PC-9 (cell line): Measurements from ENCODE around the gene INTS4. TPM values are rescaled to one million over a fixed set of nuclear protein-coding genes. Genes with fewer than 3 reads are reported as not detected.
"Not testable (repeated sequence)": the region's sequence is repeated elsewhere in the genome, so short reads cannot be mapped to it uniquely, and the experiment has no call there.

Experiments used
- BruUV-seq: library from RNA; stranded (reverse); fragments of 400-500 nt; replicated peaks from 2 replicates; lab custom pipeline; 2021; lab: Mats Ljungman, UMichigan
- CTCF ChIA-PET: fragments of 300-600 bp; sonication (Branson Sonifier 250); formaldehyde crosslinking; loops from one replicate; lab custom pipeline; 2022; ENCODE audit warnings: antibody characterized with exemption; lab: Charles Lee
- POLR2A ChIA-PET: fragments of 300-600 bp; sonication (Branson Sonifier 250); formaldehyde crosslinking; loops from one replicate; lab custom pipeline; 2022; ENCODE audit warnings: antibody characterized with exemption; ENCODE audit not compliant: unreplicated experiment; lab: Charles Lee
- DNase-seq, 2 experiments: peaks; one replicate each; pipeline versions ENCODE4 v3.0.0 to v3.0.0-alpha.2; 2015 to 2022; ENCODE audit warnings: mixed read lengths in 1 of 2
- H2AFZ ChIP-seq: fragments of 200-600 bp; sonication (generic); 2 replicates; pipeline ENCODE4 v1.8.1; 2017; ENCODE audit warnings: antibody characterized with exemption
- H3F3A ChIP-seq: fragments of 200-600 bp; sonication (generic); 2 replicates; pipeline ENCODE4 v1.8.1; 2017; ENCODE audit warnings: antibody characterized with exemption, mild to moderate bottlenecking, low read depth; ENCODE audit not compliant: insufficient read depth
- H3K27ac ChIP-seq: fragments of 200-600 bp; sonication (generic); 2 replicates; pipeline ENCODE4 v1.6.1; 2016; ENCODE audit warnings: mixed run types
- H3K27me3 ChIP-seq: fragments of 200-600 bp; sonication (generic); 2 replicates; pipeline ENCODE4 v1.6.1; 2016; ENCODE audit warnings: low read depth, mixed run types; ENCODE audit not compliant: insufficient read depth
- H3K36me3 ChIP-seq: fragments of 200-600 bp; sonication (generic); 2 replicates; pipeline ENCODE4 v1.6.1; 2016; ENCODE audit warnings: low read depth, mixed run types
- H3K4me1 ChIP-seq: fragments of 200-600 bp; sonication (generic); replicated peaks from 2 replicates; pipeline ENCODE4 v1.6.1; 2016; ENCODE audit warnings: mixed run types; ENCODE audit not compliant: insufficient read depth
- H3K4me2 ChIP-seq: fragments of 200-600 bp; sonication (generic); 2 replicates; pipeline ENCODE4 v1.6.1; 2017; ENCODE audit warnings: mixed run types
- H3K4me3 ChIP-seq: fragments of 200-600 bp; sonication (generic); 2 replicates; pipeline ENCODE4 v1.6.1; 2016; ENCODE audit warnings: mixed run types
- H3K79me2 ChIP-seq: fragments of 200-600 bp; sonication (generic); 2 replicates; pipeline ENCODE4 v1.6.1; 2017; ENCODE audit warnings: low read depth, mixed run types
- H3K9me2 ChIP-seq: fragments of 200-600 bp; sonication (generic); 2 replicates; pipeline ENCODE4 v1.8.1; 2017; ENCODE audit warnings: mild to moderate bottlenecking; ENCODE audit not compliant: insufficient read depth
- H3K9me3 ChIP-seq: fragments of 200-600 bp; sonication (generic); 2 replicates; pipeline ENCODE4 v1.8.1; 2016; ENCODE audit warnings: low read depth; ENCODE audit not compliant: insufficient read depth
- H4K20me1 ChIP-seq: fragments of 200-600 bp; sonication (generic); 2 replicates; pipeline ENCODE4 v1.8.1; 2017; ENCODE audit not compliant: insufficient read depth
- EZH2 ChIP-seq: fragments of 200-600 bp; sonication (generic); IDR thresholded peaks from 2 replicates; pipeline ENCODE4 v1.8.0; 2017; ENCODE audit warnings: antibody characterized with exemption, low read depth
- intact Hi-C: fragments of 100-400 bp; cut with micrococcal nuclease; formaldehyde crosslinking; loops from one replicate; pipeline ENCODE4 v1.10.0; 2022; ENCODE audit not compliant: unreplicated experiment
- total RNA-seq: library from RNA; stranded (reverse); gene quantifications from 2 replicates; pipeline ENCODE4 v1.2.3, GENCODE V29; 2021
- TF ChIP-seq, protein P1 (sequence below): fragments of 200-600 bp; sonication (generic); conservative IDR thresholded peaks from 2 replicates; pipeline ENCODE4 v1.6.1; 2017; ENCODE audit warnings: mixed run types, antibody characterized with exemption, mild to moderate bottlenecking, moderate library complexity

Gene INTS4
- total RNA-seq, 1 experiment from 2014 or later, result 53.8 TPM

DNA sequence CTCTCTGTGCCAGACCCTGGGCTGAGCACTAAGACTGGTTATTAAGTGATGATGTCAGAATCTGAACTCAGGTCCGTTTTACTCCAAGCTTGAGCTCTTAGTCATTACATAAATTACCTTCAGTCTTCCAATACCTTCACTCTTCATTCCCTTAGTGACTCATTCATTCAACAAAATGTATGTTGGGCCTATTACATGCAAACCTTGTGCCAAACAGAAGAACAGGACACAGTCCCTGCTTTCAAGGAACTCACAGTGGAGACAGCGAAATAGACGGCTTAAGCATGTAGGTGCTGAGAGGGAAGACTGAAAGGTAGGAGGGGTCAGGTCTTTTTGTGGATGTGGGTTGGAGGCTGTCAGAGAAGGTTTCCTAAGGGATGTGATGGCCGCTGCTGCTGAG, 25.3 kb upstream of the INTS4 start:
- BruUV-seq, result no TSS peak
- H3K4me3 ChIP-seq, result no peak overlapping the region
- H3K36me3 ChIP-seq, result no peaks in the 10 kb centered on the region
- no peak for TF ChIP-seq EZH2
- TF ChIP-seq, protein P1, sequence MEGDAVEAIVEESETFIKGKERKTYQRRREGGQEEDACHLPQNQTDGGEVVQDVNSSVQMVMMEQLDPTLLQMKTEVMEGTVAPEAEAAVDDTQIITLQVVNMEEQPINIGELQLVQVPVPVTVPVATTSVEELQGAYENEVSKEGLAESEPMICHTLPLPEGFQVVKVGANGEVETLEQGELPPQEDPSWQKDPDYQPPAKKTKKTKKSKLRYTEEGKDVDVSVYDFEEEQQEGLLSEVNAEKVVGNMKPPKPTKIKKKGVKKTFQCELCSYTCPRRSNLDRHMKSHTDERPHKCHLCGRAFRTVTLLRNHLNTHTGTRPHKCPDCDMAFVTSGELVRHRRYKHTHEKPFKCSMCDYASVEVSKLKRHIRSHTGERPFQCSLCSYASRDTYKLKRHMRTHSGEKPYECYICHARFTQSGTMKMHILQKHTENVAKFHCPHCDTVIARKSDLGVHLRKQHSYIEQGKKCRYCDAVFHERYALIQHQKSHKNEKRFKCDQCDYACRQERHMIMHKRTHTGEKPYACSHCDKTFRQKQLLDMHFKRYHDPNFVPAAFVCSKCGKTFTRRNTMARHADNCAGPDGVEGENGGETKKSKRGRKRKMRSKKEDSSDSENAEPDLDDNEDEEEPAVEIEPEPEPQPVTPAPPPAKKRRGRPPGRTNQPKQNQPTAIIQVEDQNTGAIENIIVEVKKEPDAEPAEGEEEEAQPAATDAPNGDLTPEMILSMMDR, result no peak
- DNase-seq, result peak in 1 of 2 experiments; percentile 79
- no peaks in the 10 kb centered on the region for H3K79me2 ChIP-seq
- H3F3A ChIP-seq, result peaks cover 12% of the 10 kb centered on the region; the same call in 1 of the 2 replicates
- no peak overlapping the region for H3K27ac ChIP-seq
- H2AFZ ChIP-seq, result no peak overlapping the region
- intact Hi-C loops, result no loop called here
- ChIA-PET POLR2A (no interaction called here), CTCF (interaction anchor here (0.6 kb wide), 1 partner anchor 413 kb away, joined by 11 read pairs; no protein-coding TSS in a partner anchor)
- no peaks in the 10 kb centered on the region for H4K20me1 ChIP-seq
- H3K4me2 ChIP-seq, result no peak overlapping the region
- H3K4me1 ChIP-seq, result peaks cover 10% of the 10 kb centered on the region
- no peaks in the 10 kb centered on the region for H3K9me2 ChIP-seq
- H3K27me3 ChIP-seq, result no peaks in the 10 kb centered on the region
- no peaks in the 10 kb centered on the region for H3K9me3 ChIP-seq

DNA sequence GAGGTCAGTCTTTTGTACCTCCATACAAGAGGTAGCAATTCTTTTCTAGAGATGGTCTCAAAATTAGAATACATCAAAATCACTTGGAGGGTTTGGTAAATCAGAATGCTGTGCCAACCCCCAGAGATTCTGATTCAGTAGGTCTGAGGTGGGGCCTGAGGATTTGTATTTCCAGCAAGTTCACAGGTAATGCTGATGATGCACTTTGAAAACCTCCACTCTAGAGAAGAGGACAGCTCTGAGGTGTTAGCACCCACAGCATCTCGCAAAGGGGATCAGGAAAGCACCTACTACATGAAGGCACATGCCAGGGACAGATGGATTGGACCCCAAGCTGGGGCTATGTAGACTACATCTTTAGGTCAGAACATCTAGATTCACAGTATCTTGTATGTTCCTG, 21.4 kb upstream of the INTS4 start:
- Histone ChIP-seq H3K36me3 (no peaks in the 10 kb centered on the region), H3K27ac (no peak overlapping the region), H2AFZ (no peak overlapping the region), H3K9me2 (no peaks in the 10 kb centered on the region), H3K4me3 (no peak overlapping the region), H4K20me1 (no peaks in the 10 kb centered on the region), H3K4me1 (peaks cover 10% of the 10 kb centered on the region), H3F3A (peaks cover 12% of the 10 kb centered on the region; the same call in 1 of the 2 replicates), H3K27me3 (no peaks in the 10 kb centered on the region), H3K4me2 (no peak overlapping the region), H3K9me3 (no peaks in the 10 kb centered on the region), H3K79me2 (no peaks in the 10 kb centered on the region)
- TF ChIP-seq EZH2, result no peak
- TF ChIP-seq, protein P1, result no peak
- BruUV-seq, result no TSS peak
- no peak for DNase-seq
- POLR2A ChIA-PET, result no interaction called here
- CTCF ChIA-PET, result no interaction called here
- intact Hi-C loops, result no loop called here

DNA sequence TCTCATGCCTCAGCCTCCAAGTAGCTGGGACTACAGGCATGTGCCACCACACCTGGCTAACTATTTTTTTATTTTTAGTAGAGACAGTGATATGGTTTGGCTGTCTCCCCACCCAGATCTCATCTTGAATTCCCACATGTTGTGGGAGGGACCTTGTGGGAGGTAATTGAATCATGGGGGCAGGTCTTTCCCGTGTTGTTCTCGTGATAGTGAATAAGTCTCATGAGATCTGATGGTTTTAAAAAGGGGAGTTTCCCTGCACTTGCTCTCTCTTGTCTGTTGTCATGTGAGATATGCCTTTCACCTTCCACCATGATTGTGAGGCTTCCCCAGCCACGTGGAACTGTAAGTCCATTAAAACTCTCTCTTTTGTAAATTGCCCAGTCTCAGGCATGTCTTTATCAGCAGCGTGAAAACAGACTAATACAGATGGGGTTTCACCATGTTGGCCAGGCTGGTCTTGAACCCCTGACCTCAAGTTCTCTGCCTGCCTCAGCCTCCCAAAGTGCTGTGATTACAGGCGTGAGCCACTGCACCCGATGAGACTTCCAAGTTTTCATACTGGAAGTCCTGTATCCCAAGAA, 20.6 kb upstream of the INTS4 start:
- H2AFZ ChIP-seq, H3K79me2 ChIP-seq, H3K9me2 ChIP-seq, H3F3A ChIP-seq, H3K27ac ChIP-seq, POLR2A ChIA-PET, H3K4me2 ChIP-seq, H3K36me3 ChIP-seq, intact Hi-C loops, H3K4me3 ChIP-seq, H3K4me1 ChIP-seq, H3K9me3 ChIP-seq, BruUV-seq, H4K20me1 ChIP-seq, DNase-seq, CTCF ChIA-PET, H3K27me3 ChIP-seq: not testable (repeated sequence)

DNA sequence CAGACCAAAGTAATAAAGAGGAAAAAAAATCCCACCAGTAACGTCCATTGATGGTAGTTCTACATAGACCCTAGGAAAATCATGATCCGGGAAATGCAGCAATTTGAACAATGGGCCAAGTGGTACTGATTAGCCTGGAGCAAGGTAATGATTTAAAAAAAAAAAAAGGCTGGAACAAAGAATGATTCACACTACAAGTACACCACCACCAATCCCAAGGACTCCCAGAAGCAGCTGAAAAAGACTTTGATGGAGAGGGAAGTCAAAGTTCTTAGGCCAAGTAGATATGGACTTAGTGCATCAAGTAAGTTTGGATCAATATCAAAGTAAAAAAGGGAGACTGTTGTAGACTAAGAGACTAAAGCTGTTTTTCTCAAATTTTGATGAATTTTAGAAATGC, 16.8 kb upstream of the INTS4 start:
- POLR2A ChIA-PET, result no interaction called here

More for the DNA sequence above, 16.8 kb upstream of the INTS4 start:
- no peak for TF ChIP-seq EZH2
- TF ChIP-seq, protein P1, result no peak
- Histone ChIP-seq H3K27ac (no peak overlapping the region), H3F3A (no peaks in the 10 kb centered on the region), H3K79me2 (no peaks in the 10 kb centered on the region), H2AFZ (no peak overlapping the region), H3K4me1 (no peaks in the 10 kb centered on the region), H3K9me3 (no peaks in the 10 kb centered on the region), H4K20me1 (no peaks in the 10 kb centered on the region), H3K4me3 (no peak overlapping the region), H3K27me3 (no peaks in the 10 kb centered on the region), H3K9me2 (no peaks in the 10 kb centered on the region), H3K36me3 (no peaks in the 10 kb centered on the region), H3K4me2 (no peak overlapping the region)
- no peak for DNase-seq
- CTCF ChIA-PET, result interaction anchor here (0.6 kb wide), 1 partner anchor 536 kb away, joined by 4 read pairs; no protein-coding TSS in a partner anchor
- intact Hi-C loops, result no loop called here
- no TSS peak for BruUV-seq
